GM19043 (cell line): ENCODE data around the gene AKR7A3.
"Not testable (repeated sequence)": the region's sequence is repeated elsewhere in the genome, so short reads cannot be mapped to it uniquely, and the experiment has no call there.

Experiments used
- ATAC-seq: cut with Tn5 transposase; IDR thresholded peaks from one replicate; pipeline ENCODE4 v1.9.1; 2021; ENCODE audit warnings: low read depth; ENCODE audit not compliant: unreplicated experiment

Gene AKR7A3

DNA sequence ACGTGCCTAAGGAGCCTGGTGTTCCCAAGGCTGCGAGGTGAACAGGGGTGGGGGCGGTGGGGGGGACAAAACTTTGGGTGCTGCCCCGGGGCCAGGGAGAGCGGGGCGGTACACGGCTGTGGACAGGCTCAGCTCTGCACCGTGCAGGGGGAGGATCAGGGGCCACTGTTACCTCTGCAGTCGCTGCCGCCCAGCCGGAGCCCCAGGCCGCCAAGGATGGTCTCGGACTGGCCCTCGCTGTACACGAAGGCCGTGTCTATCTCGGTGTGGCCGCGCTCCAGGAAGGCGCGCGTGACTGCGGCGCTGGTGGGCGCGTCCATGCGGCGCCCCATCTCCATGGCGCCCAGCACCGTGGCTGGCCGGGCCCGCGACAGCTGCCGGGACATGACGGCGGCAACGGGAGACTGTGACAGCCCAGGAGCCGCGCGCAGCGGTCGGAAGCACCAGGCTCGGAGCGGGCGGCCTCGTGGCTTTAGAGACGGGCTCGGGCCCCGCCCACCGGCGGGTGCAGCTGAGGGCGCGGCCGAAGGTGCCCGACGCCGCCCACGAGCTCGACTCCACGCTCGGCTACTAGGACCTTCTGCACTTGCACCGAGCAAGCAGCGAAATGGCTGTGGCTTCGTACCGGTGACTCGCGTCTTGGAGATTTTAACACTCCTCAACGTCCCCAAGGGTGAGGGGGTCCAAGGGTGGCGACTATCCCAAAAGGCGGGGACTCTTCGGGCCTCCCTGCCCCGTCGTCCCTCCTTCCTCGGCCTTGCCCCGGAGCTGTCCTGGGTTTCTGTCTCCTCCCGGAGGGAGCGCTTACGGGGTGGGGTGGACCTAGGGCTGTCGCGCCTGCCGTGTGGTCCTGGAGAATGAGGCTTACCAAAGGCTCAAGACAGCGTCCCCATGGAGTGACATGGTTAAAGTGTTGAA, at the start of gene AKR7A3:
Gene AKR7A3 (minus strand): TSS at position 447 of the 918 bp plus-strand sequence. CDS start 61 bp downstream, at position 386.
- not testable (repeated sequence) for ATAC-seq

- no peak for ATAC-seq
Observed at GRCh38 chr1:19338323-19338762, 49.8 kb upstream of the AKR7A3 start.

DNA sequence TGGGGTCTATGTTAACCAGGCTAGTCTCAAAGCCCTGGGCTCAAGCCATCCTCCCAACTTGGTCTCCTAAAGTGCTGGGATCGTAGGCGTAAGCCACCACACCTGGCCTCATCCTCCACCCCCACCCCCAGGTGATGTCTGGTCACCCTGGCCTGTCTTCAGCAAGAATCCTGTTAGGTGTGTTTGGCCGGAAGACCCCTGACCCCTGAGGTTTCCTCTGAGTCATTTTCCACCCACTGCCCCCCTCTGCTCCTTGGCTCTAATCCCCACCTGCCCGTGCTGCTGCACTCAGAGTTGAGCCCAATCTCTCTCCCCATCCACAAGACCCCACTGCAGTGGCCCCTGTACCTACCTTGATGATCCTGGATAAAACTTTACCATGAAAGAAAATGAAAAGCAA, 48.7 kb upstream of the AKR7A3 start:
- ATAC-seq, result no peak

DNA sequence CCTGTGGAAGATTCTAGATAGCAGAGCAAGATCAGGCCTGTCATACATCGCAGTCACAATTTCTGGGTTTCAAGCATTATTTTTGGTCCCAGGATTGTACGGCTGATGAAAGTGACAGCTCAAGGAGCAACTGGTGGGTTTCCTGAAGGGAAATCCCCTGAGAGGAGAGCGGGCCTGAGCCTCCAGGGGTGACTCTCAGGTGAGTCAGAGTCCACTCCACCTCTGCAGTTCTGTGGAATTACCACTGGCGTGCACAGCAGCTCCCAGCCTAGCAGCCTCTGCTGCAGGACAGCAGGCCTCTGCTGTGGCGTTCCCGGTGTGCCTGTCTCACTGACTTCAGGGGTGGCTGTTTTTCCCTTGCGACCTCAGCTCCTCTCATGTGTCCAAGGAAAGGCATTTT, 48.0 kb upstream of the AKR7A3 start:
- ATAC-seq, result no peak

DNA sequence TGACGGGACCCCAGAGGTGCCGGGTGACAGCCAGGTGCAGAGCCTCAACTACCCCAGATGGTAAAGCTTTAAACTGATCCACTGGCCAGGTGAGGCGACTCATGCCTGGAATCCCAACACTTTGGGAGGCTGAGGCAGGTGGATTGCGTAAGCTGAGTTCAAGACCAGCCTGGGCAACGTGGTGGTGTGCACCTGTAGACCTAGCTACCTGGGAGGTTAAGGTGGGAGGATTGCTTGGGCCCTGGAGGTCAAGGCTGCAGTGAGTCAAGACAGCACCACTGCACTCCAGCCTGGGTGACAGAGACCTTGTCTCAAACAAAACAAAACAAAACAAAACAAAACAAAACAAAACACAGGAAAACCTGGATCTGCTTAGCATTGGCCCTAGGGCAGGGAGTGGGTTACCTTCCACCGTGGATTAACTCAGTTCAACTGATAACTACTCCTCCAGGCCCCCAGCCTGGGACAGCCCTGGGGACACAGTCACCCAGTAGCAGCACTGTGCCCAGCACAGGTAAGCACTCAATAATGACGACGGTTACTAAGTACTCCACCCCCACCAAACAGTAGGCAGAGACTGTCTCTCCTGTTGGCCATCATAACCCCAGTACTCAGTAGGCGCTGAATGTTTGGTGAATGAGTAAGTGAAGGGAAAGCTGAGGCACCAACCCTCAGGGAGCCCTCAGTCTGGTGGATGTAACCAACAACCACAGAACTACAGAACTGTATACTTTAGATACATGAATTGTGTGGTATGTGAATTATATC, 45.2 kb upstream of the AKR7A3 start:
- no peak for ATAC-seq

DNA sequence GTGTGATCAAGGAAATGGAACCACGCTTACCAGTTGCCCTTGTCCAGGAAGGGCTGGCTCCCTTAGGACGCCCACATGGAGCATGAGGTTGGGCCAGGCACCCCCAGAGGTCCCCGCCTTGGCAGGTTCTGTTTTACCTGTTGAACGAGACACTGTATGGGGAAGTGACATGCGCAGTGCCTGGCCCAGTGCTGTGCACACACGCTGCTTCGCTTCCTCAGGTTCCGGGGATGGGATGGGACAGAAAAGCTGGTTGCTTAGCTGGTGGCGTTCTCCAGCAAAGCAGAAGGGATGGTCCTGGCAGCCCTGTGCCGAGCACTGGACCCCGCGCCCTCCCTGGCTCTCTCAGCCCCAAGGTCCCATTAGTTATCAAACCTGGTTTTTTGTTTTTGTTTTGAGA, 44.3 kb upstream of the AKR7A3 start:
- no peak for ATAC-seq

DNA sequence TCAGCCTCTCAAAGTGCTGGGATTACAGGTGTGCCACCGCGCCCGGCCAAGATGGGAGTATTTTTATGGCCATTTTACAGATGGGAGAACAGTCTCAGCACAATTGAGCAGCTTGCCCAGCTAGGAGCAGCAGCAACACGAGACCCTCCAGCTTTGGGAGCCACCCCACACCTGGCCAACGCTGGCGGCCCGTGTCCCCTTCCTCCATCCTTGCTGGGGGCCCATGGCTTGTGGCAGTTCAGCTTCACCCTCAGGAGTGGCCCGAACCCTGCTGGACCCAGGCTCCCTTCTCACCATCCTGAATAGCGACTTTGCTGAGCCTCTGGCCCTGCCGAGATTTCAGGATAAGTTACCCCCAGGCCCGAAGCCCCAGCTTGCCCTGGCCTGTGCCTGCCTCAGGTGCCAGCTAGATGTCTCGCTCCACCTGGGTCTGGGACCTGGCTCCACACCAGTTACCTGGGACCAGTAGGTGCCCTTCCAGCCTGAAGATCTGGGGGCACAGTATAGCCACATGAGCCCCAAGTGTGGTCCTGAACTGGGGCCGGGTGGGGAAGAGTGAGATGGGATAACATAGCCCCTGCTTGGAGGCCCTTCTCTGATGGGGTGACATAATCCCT, 42.8 kb upstream of the AKR7A3 start:
- no peak for ATAC-seq

DNA sequence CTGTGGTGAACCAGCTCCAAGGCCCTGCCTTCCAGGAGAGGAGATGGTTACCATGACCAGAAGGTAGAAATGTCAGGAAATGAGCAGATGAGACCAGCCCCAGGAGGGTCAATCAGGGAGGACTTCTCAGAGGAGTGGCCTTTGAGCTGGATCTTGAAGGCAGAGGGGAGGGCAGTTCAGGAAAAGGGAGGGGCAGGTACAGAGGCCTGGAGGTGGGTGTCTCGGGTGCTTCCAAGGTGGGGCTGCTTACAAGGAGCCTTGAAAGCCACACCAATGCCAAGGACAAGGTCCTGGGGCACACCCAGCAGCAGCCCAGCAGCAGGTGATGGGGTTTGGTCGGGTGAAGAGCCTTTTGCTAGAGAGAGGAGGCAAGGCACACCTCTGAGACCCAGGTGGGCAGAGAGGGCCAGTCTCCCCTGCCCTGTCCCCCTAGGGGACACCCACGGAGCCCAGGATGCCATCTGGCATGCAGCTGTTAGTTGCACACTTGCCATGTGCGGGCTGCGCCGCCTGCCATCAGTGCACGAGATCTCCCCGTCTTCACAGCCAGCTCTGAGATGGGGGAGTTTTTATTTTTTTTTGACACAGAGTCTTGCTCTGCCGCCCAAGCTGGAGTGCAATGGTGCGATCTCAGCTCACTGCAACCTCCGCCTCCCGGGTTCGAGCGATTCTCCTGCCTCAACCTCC, 42.0 kb upstream of the AKR7A3 start:
- no peak for ATAC-seq

GRCh38 chr1:19329611-19330010, 41.0 kb upstream of the AKR7A3 start:
- ATAC-seq, result no peak

- ATAC-seq, result no peak
Observed at GRCh38 chr1:19329188-19329587, 40.6 kb upstream of the AKR7A3 start.

DNA sequence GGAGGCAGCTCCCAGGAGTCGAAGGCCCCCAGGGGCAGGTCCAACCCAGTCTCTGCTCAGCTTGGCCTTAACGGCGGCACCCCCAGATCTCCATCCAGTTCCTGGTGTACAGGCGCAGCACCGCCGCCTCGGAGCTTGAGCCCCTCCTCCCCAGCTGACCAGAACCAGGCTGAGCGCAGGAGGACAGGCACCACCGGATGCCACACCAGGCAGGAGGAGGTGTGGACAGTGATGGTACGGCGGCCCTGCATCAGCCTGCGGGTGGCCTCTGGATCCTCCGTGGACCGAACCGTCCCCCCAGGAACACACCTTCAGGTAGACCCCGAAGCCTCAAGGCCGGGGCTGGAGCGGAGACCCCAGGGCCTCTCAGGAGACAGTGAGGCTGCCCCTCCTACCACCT, 39.9 kb upstream of the AKR7A3 start:
- no peak for ATAC-seq

- no peak for ATAC-seq
Observed at GRCh38 chr1:19327736-19328135, 39.2 kb upstream of the AKR7A3 start.

- ATAC-seq, result no peak
Observed at GRCh38 chr1:19327301-19327700, 38.7 kb upstream of the AKR7A3 start.

DNA sequence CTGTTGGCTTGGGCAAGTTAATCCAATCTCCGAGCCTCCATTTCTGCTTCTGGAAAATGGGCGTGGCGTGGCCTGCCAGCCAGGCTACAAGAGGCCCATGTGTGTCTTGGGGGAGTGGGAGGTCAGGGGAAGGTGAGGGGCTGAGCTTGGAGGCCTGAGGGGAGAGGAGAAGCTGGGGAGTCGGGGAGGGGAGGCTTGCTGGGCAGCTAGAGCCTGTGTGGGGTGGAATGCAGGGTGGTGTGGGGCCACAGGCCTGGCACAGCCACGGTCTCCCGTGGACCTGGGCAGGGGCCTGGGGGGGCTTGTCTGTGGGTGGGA, 38.1 kb upstream of the AKR7A3 start:
- ATAC-seq, result no peak

DNA sequence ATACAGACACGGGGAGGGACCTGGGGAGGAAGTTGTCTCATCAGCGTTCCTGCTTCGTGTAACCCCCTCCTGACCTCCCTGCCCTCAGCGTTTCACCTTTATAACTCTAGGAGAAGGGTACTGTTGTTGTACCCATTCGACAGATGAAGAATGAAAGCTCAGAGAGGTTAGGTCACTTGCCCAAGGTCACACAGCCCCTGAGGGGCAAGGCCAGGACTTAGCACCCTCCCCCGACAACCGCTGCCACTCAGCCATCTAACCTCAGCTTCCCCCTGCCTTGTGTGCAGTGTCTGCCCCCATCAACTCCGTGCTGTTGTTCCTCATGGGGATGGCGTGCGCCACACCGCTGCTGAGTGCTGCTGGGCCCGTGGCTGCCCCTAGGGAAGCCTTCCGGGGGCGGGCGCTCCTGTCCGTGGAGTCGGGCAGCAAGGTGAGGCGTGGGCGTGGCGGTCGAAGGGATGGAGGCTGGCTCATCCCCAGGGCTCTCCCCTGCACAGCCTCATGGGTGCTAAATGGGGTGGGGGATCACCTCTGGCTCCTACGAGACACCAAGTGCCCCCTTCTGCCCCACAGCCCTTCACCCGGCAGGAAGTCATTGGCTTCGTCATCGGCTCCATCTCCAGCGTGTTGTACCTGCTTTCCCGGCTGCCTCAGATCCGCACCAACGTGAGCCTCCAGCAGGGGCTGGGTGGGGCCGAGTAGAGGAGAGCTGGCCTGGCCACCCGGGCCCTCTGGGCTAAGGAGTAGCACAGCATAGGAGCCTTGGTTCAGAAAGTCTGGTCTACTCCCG, 37.6 kb upstream of the AKR7A3 start:
- ATAC-seq, result no peak

DNA sequence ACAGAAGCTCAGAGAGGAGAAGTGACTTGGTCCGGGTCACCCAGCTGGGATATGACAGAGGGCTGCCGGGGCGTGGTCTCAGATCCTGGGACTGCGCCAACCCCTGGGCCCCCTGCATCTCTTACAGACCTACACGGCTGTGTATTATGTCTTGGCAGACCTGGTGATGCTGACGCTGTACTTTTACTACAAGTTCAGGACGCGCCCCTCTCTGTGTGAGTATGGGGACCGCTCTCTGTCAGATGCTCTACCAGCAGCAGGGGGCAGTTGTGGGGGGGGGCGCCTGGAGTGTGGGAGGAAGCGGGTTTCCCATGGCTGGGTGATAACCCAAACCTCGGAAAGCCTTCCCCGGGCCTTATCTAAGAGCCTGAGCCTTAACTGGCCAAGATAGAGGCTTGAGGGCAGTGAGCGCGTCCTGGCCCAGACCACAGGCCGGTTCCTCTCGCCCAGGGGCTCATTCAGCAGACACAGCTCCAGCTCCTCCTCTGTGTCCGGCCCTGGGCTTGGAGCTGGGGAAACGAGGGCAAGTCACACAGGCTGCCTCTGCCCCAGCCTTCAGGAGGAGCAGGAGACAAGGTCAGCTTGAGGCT, 36.9 kb upstream of the AKR7A3 start:
- no peak for ATAC-seq

- ATAC-seq, result no peak
Observed at GRCh38 chr1:19324665-19324990, 36.1 kb upstream of the AKR7A3 start.

DNA sequence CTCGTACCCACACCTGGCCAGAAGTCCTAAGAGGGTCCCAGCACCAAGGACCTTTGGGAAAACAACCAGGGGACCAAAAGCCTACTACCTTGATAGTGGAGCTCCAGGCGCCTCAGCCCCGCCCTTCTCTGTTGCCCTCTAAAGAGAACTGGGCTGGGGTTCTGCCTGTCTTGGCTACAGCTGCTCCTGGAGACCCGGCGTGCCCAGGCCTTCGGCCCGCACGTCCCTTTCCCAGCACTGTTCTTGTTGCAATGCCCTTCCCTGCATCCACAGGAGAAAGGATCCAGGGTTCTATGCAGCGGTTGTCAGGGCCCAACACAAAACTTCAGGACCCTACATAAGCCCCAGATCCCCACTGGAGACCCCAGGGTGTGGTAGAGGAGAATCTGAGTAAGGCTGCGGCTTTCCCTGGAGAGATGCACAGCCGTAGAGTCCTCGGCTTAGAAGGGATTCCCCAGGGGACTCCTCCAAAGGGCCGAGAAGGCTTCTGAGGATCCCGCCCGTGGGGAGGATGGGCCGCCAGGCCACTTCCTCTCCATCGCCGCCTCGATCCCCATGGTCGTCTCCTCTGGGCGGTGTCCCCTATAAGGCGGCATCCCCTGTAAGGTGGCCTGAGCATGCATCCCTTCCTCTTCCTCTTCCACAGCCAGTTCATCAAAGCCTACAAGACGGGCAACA, 35.6 kb upstream of the AKR7A3 start:
- ATAC-seq, result no peak

DNA sequence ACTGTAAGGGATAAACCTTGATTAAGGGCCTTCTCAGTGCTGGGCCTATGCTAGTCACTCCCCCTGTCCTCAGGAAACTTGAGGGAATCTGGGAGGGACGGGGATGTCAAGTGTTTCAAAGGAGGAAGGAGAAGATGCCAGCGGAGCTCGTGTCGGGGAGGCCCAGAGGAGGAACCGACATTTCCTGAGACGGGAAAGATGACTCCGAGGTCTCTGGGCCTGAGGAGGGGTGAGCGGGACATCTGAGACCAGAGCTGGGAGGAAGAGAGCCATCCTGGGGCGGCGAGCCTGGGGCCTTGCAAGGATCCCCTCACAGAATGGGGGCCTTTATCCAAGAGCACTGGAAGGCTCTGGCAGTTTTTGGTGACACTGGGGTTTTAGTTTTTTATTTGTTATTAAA, 33.9 kb upstream of the AKR7A3 start:
- no peak for ATAC-seq
